HG02588 (cell line): ENCODE measurements around the gene PPP1R8.
"Not testable (repeated sequence)": the region's sequence is repeated elsewhere in the genome, so short reads cannot be mapped to it uniquely, and the experiment has no call there.

ENCODE experiments used
- ATAC-seq: cut with Tn5 transposase; IDR thresholded peaks from one replicate; pipeline ENCODE4 v1.9.1; 2021; ENCODE audit warnings: mild to moderate bottlenecking, moderate library complexity; ENCODE audit not compliant: unreplicated experiment

Gene PPP1R8

DNA sequence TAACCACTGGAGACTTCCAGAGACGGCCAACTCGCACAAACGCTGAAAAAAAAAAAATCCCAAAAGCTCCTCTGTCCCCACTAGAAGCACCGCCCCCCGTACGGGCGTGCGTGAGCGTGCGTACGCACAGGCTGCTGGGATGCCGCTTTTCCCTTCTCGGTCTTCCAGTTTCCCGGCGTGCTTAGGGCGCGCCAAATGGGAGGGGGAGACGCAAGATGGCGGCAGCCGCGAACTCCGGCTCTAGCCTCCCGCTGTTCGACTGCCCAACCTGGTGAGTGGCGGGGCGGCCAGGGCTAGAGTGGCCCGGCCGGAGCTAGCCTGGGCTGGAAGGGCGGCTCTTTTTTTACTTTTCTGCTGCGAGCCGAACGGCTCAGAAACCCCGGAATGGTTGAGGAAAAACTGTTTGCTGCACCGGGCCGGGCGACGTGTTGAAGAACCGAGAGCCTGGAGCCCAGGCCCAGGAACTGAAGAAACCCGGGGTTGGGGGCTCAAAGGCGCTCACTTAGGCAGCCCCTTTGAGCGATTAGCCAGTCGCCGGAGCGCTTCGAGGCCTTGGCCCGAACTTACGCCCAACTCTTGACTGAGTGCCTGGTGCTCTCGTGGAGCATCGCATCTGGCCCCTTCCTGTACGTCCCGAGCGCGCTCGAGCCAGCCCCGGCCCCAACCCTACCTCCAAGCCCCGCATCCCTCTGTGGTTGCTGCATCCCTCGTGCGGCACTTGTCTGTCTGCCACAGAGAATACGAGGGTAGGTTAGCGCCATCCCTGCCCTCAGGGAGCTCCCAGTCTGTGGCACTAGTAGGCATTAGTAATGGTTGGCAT, at the start of gene PPP1R8:
Gene PPP1R8 (plus strand): TSS at position 162 of the 820 bp plus-strand sequence. CDS start 54 bp downstream, at position 216.
- peak; percentile 88 for ATAC-seq

DNA sequence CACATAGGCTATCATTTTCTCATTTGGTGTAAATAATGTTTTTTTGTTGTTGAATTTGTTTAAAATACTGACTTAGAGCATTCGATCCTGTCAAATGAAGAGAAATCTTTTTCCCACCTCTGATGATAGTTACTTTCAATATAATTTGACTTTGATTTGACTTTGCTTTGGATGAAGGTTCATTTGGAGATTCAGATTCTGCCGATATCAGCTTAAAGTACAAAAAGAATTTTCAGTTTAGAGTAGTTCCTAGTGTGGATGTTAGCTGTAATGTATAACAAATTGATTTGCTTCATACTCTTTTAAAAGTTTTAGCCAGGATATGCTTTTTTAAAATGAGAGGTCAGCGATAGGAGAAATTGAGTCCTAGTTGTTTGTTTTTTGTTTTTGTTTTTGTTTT, 47.6 kb upstream of the PPP1R8 start:
- ATAC-seq = no peak

DNA sequence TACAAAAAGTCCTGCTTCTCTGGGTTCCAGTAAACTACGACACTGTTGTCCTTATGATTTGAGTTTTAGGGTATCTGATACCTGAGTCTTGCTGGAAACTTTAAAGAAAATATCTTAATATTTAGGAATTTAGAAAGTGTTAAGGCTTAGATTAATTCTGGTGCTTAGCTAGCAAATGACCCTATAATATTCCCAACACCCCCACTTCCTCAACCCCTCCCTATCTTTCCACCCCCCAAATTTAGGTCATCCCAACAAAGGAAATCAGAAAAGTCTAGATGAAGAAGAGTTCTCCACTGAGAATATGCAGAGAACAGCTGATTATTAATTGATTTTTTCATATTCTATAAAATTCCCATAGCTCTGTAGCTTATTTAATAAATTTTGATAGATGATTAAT, 45.9 kb upstream of the PPP1R8 start:
- ATAC-seq = no peak

DNA sequence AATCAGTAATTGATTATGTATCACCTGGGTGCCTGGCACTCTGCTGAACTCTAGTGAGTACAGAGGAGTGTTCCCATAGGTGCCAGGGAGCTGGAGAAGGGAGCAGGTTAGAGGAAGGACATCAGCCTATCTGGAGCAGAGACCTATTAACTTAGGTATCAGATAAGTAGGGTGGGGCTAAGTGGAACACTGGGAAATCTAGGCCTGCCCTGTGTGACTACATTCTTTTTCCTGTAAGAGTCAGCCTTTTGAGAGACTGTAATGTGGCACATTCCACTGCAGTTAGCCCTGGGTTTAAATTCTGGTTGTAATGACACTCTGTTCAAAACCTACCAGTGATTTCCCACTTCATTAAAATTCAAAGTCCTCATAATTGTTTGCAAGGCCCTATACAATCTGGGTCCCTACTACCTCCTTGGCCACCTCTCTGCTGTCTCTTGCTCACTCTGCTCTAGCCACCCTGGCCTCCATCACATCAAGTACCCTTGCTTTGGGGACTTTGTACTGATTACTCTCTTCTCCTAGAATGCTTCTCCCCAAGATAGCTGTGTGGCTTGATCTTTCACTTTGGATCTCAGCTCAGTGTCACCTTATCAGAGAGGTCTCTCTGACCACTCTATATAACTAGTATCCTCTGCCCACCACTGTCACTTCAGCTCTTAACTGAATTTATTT, 44.7 kb upstream of the PPP1R8 start:
- ATAC-seq = no peak

DNA sequence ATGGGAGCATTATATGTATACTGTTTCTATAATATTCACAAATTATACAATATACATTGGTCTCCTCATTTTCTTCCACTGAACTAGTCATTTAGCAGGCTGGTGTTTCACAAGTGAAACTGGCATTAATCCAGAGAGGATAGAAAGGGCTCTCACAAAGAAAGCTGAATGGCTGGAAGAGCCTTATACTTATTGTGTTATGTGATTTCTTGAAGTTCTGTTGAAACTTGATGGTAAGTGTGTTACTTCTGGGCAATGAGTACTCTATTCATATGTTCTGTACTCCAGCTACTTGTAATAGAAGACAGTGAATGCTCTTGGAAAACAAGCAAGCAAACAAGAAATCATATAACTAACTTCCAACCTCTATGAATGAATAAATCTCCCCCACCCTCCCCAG, 42.7 kb upstream of the PPP1R8 start:
- no peak for ATAC-seq

DNA sequence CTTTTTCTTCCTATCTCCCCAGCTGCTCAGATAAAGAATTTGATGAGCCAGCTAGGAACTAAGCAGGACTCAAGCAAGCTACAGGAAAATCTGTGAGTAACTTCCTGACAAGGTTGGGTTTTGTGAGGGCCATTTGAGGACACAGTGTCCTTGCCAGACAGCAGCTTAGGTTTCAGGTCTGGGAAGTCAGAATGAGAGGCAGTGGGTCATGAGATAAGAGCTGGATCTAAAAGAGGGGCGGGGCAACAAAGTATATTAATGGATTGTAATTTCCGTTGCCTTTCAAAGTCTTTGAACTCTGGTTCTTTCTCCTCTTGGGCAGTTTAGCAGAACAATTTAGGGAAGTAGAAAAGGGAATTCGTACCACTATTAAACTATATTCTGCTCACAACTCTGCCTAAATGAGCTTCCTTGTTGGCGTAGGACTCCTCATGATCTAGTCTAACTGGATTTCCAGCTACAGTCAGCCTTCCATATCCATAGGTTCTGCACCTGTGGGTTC, 41.0 kb upstream of the PPP1R8 start:
- ATAC-seq = no peak

DNA sequence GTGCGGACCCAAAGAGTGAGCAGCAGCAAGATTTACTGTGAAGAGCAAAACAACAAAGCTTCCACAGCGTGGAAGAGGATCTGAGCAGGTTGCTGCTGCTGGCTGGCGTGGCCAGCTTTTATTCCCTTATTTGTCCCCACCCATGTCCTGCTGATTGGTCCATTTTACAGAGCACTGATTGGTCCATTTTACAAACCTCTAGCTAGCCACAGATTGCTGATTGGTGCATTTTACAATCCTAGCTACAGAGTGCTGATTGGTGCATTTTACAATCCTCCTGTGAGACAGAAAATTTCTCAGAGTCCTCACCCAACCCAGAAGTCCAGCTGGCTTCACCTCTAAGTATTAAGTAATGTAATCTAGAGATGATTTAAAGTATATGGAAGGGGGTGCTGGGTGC, 40.3 kb upstream of the PPP1R8 start:
- not testable (repeated sequence) for ATAC-seq

DNA sequence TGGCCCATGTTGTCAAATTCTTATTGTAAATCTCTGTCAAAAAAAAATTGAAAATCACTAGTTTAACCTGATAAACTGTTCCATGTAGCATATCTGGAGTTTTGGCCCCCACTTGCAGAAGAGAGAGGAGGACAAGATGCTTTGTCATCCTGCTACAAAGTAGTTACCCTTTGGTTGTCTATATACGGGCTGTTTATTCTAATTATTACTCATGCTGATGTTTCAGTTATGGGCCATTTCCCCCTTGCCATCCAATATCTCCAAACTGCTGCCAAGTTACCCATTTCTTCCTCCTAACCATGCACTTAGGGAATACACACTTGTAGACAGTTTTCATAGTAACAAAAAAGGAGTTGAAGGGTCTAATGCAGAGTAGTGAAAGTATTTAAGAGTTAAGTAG, 35.0 kb upstream of the PPP1R8 start:
- ATAC-seq = no peak

DNA sequence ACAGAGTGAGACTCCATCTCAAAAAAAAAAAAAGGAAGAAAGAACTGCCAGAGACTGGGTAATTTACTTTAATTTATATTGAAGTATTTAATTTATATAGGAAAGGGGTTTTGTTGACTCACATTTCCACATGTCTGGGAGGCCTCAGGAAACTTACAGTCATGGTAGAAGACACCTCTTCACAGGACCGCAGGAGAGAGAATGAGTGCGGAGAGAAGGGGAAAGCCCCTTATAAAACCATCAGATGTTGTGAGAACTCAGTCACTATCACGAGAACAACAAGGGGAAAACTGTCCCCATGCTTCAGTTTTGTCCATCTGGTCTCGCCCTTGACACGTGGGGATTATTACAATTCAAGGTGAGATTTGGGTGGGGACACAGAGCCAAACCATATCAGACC, 25.8 kb upstream of the PPP1R8 start:
- ATAC-seq = no peak

DNA sequence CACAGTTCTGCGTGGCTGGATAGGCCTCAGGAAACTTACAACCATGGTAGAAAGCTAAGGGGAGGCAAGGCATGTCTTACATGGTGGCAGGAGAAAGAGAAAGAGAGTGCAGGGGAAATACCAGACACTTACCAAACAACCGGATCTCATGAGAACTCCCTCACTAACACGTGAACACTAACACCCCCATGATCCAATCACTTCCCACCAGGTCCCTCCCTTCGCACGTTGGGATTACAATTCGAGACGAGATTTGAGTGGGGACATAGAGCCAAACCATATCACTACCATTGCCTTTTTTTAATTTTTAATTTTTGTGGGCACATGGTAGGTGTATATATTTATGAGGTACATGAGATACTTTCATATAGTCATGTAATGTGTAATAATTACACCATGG, 23.8 kb upstream of the PPP1R8 start:
- ATAC-seq = no peak

DNA sequence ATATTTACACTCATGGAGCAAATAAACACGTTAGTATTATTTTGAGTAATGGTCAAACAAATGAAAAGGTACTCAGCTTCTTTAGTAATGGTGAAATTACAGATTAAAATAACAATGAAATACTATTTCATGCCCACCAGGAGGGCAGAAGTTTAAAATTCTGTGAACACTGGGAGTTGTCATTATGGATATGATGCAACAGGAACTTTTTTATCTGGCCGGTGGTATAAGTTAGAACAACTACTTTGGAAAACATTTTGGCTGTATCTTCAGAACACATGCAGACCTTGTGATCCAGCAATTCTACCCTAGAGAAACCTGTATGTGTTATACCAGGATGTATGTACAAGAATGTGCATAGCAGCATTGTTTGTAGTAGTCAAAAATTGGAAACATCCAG, 23.2 kb upstream of the PPP1R8 start:
- no peak for ATAC-seq

DNA sequence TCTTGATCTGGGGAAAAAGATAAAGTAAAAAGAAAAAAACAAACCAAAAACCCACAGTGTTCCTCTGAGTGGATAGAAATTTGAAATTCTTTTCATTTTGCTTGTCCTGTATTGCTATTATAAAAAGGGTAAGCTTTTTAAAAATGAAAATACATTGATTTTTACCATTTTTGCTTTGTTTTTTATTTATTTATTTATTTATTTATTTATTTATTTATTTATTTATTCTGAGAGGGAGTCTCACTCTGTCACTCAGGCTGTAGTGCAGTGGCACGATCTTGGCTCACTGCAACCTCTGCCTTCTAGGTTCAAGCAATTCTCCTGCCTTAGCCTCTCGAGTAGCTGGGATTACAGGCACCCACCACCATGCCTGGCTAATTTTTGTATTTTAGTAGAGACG, 22.5 kb upstream of the PPP1R8 start:
- ATAC-seq = not testable (repeated sequence)

DNA sequence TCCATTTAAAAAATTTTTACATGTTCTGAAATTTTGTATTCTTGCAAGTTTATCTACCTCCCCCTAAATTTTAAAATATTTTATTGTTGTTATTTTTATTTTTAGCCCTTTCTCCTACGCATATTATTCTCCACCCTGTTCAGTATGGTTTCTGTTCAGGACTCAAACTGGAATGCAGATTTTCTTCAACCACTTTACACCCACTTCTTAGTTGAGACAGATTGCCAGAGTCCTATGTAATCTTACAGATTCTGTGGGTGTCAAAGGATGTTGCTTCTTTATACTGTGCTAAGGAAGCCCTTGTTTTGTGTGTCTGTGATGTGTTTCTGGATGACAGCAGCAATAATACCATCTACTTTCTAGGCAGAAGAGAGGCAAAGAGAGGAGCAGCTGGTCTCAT, 20.7 kb upstream of the PPP1R8 start:
- no peak for ATAC-seq

DNA sequence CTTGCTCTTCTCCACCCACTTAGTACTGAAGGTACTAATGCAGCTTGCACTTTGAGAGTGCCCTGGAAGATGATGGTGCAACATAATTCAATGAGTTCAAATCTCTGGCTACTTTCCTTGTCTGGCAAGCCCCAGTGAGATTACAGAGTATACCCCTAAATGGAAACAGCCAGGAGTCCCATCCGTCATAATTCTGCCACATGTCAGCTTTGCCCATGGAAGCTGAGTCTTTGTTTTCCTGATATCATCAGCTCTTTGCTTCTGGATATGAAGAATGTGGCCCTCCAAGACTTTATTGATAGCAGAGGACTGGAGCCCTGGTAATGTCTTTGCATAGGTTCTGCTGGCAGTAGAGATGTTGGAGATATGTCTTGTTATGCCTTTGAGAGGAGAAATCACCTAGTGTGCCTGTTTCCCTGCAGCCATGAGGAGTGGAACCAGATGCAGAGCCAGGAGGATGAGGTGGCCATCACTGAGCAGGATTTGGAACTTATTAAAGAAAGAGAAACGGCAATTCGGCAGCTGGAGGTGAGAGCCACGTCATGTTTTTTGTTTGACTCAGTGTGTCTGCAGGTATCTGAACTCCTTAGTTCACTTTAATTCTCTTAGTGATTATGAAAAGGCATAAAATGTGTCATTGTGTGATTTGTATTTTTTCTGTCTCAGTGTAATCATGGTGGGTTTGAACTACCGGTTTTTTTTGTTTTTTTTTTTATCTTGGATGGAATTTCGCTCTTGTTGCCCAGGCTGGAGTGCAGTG, 18.7 kb upstream of the PPP1R8 start:
- no peak for ATAC-seq

DNA sequence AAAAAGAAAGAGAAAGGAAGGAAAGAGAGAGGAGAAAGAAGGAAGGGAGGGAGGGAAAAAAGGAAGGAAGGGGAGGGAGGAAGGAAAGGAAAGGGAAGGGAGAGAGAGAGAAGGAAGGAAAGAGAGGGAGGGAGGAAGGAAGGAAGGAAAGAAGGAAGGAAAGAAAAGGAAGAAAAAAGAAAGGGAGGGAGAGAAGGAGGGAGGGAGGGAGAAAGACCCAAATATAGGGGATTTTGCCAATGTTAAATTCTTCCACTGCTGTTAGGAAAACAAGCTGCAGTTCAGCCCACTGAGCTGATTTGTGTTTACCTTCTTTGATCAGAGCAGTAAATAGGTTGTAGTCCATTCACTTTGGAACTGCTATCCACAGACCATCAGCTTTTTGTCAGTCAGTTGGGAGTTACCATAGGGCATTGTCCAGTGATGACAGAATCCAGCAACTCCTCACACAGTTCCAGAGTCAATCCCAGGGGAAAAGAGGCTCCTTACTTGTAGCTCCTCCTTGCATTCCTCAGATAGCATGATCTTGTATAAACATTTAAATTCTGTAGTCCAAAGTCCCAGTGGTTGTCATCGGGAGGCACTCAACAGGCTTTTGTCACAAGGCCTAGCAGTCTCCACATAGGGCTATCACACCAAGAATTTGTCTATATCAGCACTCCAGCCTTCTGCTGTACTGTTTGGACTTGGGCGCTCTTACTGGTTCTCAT, 13.5 kb upstream of the PPP1R8 start:
- no peak for ATAC-seq

DNA sequence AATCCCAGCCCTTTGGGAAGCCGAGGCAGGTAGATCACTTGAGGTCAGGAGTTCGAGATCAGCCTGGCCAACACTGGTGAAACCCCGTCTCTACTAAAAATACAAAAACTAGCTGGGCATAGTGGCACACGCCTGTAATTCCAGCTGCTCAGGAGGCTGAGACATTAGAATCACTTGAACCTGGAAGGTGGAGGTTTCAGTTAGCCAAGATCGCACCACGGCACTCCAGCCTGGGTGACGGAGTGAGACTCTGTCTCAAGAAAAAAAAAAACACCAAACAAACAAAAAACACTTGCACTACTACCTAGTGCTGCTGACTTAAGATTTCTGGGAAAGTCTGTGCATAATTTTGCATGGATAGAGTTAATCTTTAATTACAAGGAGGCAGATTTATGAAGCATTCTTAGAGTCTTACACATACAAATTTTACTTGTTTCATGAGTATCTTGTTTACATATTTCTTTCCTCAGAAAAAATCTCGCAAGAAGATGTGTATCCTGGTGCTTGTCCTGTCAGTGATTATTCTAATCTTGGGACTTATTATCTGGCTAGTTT, 8.7 kb upstream of the PPP1R8 start:
- no peak for ATAC-seq

DNA sequence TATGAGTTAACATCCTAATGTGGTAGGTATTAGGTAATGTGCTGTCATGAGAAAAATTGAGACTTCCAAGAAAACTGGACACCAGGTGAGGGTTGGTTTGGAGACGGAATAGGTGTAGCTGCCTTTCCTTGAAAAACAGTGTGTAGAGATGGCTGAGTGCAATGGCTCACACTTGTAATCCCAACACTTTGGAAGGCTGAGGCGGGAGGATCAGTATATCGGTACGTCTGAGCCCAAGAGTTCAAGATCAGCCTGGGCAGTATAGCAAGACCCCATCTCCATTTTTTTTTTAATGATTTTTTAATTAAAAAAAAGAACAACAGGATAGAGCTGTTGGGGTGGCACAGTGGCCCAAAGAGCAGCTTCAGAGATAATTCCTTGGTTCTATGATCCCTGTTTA, 6.8 kb upstream of the PPP1R8 start:
- ATAC-seq = no peak

DNA sequence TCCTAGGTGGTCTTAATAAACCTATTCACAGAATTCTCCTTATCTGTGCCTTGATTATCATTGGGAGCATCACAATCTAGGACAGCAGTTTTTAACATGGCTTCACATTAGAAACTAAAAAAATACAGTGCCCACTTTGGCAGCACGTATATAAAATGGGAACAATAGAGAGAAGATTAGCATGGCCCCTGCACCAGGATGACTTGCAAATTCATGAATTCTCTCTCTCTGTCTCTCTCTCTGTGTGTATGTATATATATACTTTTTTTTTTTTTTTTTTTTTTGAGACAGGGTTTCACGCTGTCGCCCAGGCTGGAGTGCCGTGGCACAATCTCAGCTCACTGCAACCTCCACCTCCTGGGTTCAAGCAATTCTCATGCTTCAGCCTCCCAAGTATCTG, 6.2 kb upstream of the PPP1R8 start:
- ATAC-seq = no peak

DNA sequence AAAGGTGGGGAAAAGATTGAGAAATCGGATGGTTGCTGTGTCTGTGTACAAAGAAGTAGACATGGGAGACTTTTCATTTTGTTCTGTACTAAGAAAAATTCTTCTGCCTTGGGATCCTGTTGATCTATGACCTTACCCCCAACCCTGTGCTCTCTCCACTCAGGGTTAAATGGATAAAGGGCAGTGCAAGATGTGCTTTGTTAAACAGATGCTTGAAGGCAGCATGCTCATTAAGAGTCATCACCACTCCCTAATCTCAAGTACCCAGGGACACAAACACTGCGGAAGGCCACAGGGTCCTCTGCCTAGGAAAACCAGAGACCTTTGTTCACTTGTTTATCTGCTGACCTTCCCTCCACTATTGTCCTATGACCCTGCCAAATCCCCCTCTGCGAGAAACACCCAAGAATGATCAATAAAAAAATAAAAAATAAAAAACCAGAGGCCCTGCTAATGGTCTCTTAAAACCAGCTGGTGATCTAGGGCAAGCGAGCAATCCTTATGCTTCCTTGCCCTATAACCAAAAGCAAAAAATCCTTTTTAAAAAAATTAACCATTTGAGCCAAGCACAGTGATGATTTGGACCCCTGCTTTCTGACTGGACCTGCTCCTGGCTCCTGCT, 1.1 kb upstream of the PPP1R8 start:
- not testable (repeated sequence) for ATAC-seq
